Dermis microvascular lymphatic vessel endothelial cell (primary cell): ENCODE measurements around the gene ZNF831. TPM values are rescaled to one million over a fixed set of nuclear protein-coding genes. Genes with fewer than 3 reads are reported as not detected.

Experiments
- DNase-seq, 2 donors: peaks; one replicate each; pipeline versions ENCODE4 v3.0.0 to v3.0.0-alpha.2; 2010; ENCODE audit warnings: low read depth in 2 of 2
- total RNA-seq: library from RNA; depleted of rRNA; stranded (reverse); fragments of >200 nt; gene quantifications from 2 replicates; pipeline ENCODE4 v1.2.1, GENCODE V29; 2014

The ZNF831 gene
- total RNA-seq, 1 donor from 2014 or later: under 0.01 TPM

DNA sequence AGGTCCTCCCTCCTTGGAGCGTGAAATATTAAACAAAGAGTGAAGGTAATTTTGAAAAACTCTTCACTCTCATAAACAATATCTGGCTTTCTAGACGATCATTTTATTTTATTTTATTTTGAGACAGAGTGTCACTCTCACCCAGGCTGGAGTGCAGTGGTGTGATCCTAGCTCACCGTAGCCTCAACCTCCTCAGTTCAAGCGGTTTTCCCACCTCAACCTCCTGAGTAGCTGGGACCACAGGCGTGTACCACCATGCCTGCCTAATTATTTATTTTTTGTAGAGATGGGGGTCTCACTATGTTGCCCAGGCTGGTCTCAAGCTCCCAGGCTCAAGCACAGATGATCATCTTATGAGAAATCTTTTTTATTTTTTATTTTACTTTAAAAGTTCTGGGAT lies 16.4 kb downstream of the ZNF831 start:
- DNase-seq: no peak

GRCh38 chr20:59181936-59182335 lies 18.3 kb downstream of the ZNF831 start:
- DNase-seq: no peak

- no peak for DNase-seq
These were observed 18.9 kb downstream of the ZNF831 start for GRCh38 chr20:59182401-59183044.

DNA sequence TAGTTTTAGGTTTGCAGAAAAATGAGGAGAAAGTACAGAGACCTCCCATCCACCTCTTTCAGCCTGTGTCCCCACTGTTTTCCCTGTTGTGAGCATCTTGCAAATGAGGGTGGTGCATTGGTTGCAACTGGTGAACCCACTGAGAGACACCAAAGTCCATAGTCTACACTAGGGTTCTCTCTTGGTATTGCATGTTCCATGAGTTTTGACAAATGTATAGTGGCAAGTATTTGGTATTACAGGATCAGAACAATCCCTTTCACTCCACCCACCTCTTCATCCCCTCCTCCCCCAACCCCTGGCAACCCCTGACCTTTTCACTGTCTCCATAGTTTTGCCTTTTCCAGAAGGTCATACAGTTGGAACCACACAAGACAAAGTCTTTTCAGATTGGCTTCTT lies 20.1 kb downstream of the ZNF831 start:
- DNase-seq: no peak

- DNase-seq: no peak
These were observed 21.3 kb downstream of the ZNF831 start for GRCh38 chr20:59184880-59185447.

GRCh38 chr20:59185809-59186208 lies 22.2 kb downstream of the ZNF831 start:
- DNase-seq: no peak

DNA sequence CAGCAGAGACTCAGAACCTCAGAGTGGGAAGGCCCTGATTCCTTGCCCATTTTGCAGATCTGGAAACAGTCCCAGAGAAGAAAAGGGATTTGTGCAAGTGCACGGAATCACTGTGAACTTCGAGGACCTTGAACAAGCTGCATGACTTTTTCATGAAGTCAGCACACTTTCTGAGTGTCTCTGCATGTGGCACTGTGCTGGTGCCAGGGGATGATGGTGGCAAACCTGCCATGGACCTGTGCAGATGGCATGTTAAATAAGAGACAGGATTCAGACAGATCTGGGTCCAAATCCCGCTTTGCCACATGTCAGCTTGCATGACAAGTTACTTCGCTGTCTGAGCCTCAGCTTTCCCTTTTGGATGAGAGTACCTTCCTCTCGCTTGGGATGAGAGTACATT lies 26.8 kb downstream of the ZNF831 start:
- no peak for DNase-seq

DNA sequence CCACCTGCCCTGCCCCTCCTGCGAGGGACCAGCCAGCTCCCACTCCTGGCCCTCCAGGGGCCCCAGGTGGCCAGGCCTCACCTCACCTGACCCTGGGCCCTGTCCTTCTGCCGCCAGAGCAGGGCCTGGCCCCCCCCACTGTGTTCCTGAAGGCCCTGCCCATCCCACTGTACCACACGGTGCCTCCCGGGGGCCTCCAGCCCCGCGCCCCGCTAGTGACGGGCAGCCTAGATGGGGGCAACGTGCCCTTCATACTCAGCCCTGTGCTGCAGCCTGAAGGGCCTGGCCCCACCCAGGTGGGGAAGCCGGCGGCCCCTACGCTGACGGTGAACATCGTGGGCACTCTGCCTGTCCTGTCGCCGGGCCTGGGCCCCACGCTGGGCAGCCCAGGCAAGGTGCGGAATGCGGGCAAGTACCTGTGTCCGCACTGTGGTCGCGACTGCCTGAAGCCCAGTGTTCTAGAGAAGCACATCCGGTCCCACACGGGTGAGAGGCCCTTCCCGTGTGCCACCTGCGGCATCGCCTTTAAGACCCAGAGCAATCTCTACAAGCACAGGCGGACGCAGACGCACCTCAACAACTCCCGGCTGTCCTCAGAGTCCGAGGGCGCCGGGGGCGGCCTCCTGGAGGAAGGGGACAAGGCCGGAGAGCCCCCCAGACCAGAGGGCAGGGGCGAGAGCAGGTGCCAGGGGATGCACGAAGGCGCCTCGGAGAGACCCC lies 27.6 kb downstream of the ZNF831 start:
- DNase-seq: no peak

- DNase-seq: no peak
These were observed 28.3 kb downstream of the ZNF831 start for GRCh38 chr20:59191756-59192532.

GRCh38 chr20:59192533-59192896 lies 28.9 kb downstream of the ZNF831 start:
- DNase-seq: no peak

DNA sequence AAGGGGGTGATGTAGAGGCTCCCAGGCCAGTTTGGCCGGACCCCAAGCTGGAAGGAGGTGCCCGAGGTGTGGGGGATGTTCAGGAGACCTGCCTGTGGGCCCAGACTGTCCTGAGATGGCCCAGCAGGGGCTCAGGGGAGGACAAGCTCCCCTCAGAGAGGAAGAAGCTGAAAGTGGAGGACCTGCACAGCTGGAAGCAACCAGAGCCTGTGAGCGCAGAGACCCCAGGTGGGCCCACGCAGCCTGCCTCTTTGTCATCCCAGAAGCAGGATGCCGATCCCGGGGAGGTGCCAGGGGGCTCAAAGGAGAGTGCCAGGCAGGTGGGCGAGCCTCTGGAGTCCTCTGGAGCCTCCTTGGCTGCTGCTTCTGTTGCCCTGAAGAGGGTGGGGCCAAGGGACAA lies 29.7 kb downstream of the ZNF831 start:
- no peak for DNase-seq

DNA sequence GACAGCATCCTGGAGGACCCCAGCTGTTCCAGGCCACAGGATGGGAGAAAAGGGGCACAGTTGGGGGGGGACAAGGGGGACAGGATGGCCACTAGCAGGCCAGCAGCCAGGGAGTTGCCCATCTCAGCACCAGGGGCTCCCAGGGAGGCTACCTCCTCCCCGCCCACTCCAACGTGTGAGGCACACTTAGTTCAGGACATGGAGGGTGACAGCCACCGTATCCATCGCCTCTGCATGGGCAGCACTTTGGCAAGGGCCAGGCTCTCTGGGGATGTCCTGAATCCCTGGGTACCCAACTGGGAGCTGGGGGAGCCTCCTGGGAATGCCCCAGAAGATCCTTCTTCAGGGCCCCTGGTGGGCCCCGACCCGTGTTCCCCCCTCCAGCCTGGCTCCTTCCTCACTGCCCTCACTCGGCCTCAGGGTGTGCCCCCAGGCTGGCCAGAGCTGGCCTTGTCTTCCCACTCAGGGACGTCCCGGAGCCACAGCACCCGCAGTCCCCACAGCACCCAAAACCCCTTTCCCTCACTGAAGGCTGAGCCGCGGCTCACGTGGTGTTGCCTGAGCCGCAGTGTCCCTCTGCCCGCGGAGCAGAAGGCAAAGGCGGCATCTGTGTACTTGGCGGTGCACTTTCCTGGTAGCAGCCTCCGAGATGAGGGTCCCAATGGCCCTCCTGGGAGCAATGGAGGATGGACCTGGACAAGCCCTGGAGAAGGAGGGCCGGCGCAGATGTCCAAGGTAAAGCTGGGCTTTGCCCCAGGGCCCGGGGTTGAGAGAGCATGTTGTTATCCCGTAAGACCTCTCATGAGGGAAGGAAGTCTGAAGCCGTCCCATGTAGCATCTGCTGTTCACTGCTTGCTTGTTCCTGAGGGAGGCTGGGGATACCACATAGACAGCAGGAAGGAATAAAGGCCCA lies 30.7 kb downstream of the ZNF831 start:
- no peak for DNase-seq

- DNase-seq: no peak
These were observed 31.8 kb downstream of the ZNF831 start for GRCh38 chr20:59195316-59195993.

DNA sequence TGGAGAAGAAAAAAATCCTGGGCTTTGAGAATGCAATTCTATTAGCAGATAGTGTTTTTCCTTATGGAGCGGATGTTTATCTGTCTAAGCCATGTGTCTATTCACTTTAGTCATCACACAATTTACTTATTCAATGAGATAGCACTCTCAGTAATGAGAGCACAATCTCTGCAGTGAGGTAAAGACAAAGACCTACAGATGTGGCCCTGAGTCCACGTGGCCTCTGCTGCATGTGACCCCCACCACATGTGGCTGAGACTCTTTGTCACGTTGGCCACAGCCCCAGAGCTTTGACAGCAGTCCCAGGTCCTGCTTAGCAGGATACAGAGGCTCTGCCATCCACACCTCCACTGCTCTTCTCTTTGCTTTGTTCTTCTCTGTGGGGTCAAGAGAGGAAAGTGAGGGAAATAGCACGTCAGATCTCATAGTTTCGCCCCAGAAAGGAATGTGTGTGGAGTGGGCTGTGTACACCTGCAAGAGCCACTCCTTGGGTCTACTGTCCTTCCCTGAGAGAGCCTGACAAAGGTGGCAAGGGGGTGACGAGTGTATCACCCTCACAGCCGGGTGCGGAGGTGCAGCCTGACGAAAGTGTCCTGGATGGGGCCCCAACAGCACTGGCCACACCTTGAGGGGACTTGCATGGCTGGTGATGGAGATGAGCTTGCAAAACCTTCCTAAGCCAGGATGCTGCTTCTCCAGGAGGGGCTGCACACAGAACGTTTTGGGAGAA lies 40.7 kb downstream of the ZNF831 start:
- DNase-seq: no peak

- DNase-seq: no peak
These were observed 41.4 kb downstream of the ZNF831 start for GRCh38 chr20:59205044-59205443.

DNA sequence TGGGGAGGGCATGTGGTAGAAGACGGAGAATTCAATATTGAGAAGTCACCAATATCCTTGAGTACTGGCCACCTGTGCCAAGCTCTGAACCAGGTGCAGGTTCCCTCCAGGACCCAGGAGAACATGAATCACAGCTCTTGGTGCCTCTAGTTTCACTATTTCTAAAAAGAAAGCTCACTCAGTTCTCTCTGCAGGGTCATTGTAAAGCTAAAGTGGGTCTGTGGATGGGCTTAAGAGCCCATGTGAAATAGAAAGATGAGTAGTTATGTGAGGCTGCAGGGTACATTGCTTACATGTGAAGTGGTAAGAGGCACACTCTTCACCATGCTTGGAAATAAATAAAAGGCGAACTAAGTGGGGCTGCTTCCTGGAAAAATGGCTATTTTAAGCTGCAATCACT lies 43.6 kb downstream of the ZNF831 start:
- no peak for DNase-seq

DNA sequence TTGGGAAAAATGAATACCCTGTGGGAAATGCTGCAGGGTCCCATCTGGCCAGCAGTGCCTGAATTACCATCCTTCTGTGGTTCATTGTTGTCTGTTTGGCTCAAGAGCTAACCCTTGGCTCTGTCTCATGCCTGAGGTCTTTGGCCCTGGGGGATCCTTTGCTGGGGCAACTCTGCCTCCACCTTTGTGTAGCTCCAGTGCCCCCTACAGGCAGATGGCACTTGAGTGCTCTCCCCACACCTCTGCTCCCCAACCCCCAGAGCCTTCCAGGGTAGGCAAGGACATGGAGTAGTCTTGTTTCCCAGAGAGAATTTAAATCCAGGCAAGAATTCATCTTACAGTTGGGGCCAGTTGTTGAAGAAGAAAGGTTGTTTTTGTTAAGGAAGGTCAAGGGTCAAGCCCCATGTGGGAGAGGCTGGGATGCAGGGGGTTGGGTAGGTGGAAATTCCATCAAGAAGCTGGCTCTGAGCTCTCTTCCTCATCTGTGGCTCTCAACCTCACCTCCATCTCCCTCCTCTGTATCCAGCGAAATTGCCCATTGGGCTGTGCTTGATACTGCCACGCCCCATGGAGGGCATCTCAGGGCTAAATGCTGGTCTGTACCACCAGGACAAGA lies 44.2 kb downstream of the ZNF831 start:
- DNase-seq: peak; percentile 30 to 43

DNA sequence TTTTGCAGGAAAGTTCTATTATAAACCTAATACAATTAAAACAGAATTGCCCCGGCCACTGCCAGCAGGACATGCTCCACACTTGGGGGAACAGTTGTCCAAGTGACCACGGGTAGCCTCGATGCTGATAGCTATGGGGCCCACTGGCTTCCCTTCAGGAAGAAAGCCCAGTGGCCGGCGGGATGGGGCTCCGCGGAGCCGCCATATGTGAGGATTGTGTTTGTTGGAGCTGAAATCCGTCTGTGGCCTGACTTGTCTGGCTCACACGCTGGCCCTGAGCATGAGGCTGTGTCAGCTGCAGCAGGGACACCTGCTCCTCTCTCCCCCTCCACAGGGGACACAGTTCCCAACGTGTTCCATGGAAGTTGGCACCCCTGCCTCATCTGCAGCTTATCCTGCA lies 46.6 kb downstream of the ZNF831 start:
- no peak for DNase-seq

- DNase-seq: no peak
These were observed 47.7 kb downstream of the ZNF831 start for GRCh38 chr20:59211208-59211765.
